ENCODE data around the gene RSRC1. TPM values are rescaled to one million over a fixed set of nuclear protein-coding genes. Genes with fewer than 3 reads are reported as not detected.
"Not testable (repeated sequence)": the region's sequence is repeated elsewhere in the genome, so short reads cannot be mapped to it uniquely, and the experiment has no call there.

The RSRC1 gene
- total RNA-seq, 1 experiment from 2014 or later: 35.8 TPM

- H3K36me3 Mint-ChIP-seq (ENCODE audit: insufficient read depth, unreplicated experiment): no peaks in the 10 kb centered on the region
- ChIA-PET CTCF (interaction anchor here (0.6 to 1.4 kb wide), 6 partner anchors 9 to 1733 kb away, joined by 3 read pairs; partner anchors contain the start of gene TIPARP), POLR2A (interaction anchor here (0.6 kb wide), 1 partner anchor 76 kb away, joined by 3 read pairs; no protein-coding TSS in a partner anchor)
- BruUV-seq (replicated peaks): no TSS peak
- no peak overlapping the region for H3K4me3 Mint-ChIP-seq (ENCODE audit: unreplicated experiment)
- no peak for DNase-seq (ENCODE audit: unreplicated experiment)
- intact Hi-C loops (cut with micrococcal nuclease): no loop called here
- H3K4me1 Mint-ChIP-seq (ENCODE audit: insufficient read depth, unreplicated experiment): no peaks in the 10 kb centered on the region
- H3K27ac Mint-ChIP-seq (ENCODE audit: low read depth, unreplicated experiment): no peak overlapping the region
- no peaks in the 10 kb centered on the region for H3K9me3 Mint-ChIP-seq (ENCODE audit: unreplicated experiment)
- no peaks in the 10 kb centered on the region for H3K27me3 Mint-ChIP-seq (ENCODE audit: insufficient read depth, unreplicated experiment)
- TF ChIP-seq CTCF (IDR thresholded peaks at IDR 0.05; ENCODE audit: unreplicated experiment): no peak
These were observed 298.1 kb downstream of the RSRC1 start for GRCh38 chr3:158407844-158408517.

- DNase-seq (ENCODE audit: unreplicated experiment); POLR2A ChIA-PET; BruUV-seq (replicated peaks): not testable (repeated sequence)
These were observed 298.6 kb downstream of the RSRC1 start for GRCh38 chr3:158408518-158408897.

GRCh38 chr3:158418035-158418434 lies 308.1 kb downstream of the RSRC1 start:
- Mint-ChIP-seq H3K4me1 (ENCODE audit: insufficient read depth, unreplicated experiment) (peaks cover 17% of the 10 kb centered on the region), H3K27me3 (ENCODE audit: insufficient read depth, unreplicated experiment) (no peaks in the 10 kb centered on the region), H3K36me3 (ENCODE audit: insufficient read depth, unreplicated experiment) (no peaks in the 10 kb centered on the region), H3K9me3 (ENCODE audit: unreplicated experiment) (peaks cover 7% of the 10 kb centered on the region), H3K27ac (ENCODE audit: low read depth, unreplicated experiment) (no peak overlapping the region), H3K4me3 (ENCODE audit: unreplicated experiment) (no peak overlapping the region)
- no peak for TF ChIP-seq CTCF (IDR thresholded peaks at IDR 0.05; ENCODE audit: unreplicated experiment)
- no TSS peak for BruUV-seq (replicated peaks)
- POLR2A ChIA-PET: no interaction called here
- DNase-seq (ENCODE audit: unreplicated experiment): no peak
- CTCF ChIA-PET: no interaction called here
- intact Hi-C loops (cut with micrococcal nuclease): no loop called here

More at GRCh38 chr3:158408518-158408897, 298.6 kb downstream of the RSRC1 start:
- H3K36me3 Mint-ChIP-seq (ENCODE audit: insufficient read depth, unreplicated experiment); intact Hi-C loops (cut with micrococcal nuclease); H3K9me3 Mint-ChIP-seq (ENCODE audit: unreplicated experiment); H3K27me3 Mint-ChIP-seq (ENCODE audit: insufficient read depth, unreplicated experiment); H3K4me1 Mint-ChIP-seq (ENCODE audit: insufficient read depth, unreplicated experiment); H3K27ac Mint-ChIP-seq (ENCODE audit: low read depth, unreplicated experiment); H3K4me3 Mint-ChIP-seq (ENCODE audit: unreplicated experiment): not testable (repeated sequence)
- CTCF ChIA-PET: interaction anchor here (0.6 to 1.4 kb wide), 6 partner anchors 8 to 1734 kb away, joined by 3 read pairs; partner anchors contain the start of gene TIPARP

- DNase-seq (ENCODE audit: unreplicated experiment): peak; percentile 28
- H3K4me1 Mint-ChIP-seq (ENCODE audit: insufficient read depth, unreplicated experiment): peaks cover 17% of the 10 kb centered on the region
- intact Hi-C loops (cut with micrococcal nuclease): no loop called here
- CTCF ChIA-PET: interaction anchor here (0.6 to 1.1 kb wide), 4 partner anchors 11 to 323 kb away, joined by 3 to 4 read pairs (median 3); no protein-coding TSS in a partner anchor
- H3K27ac Mint-ChIP-seq (ENCODE audit: low read depth, unreplicated experiment): peak overlapping the region; percentile 90
- H3K9me3 Mint-ChIP-seq (ENCODE audit: unreplicated experiment): peaks cover 7% of the 10 kb centered on the region
- H3K27me3 Mint-ChIP-seq (ENCODE audit: insufficient read depth, unreplicated experiment): no peaks in the 10 kb centered on the region
- H3K36me3 Mint-ChIP-seq (ENCODE audit: insufficient read depth, unreplicated experiment): no peaks in the 10 kb centered on the region
- POLR2A ChIA-PET: interaction anchor here (0.6 to 1.2 kb wide), 4 partner anchors 32 to 634 kb away, joined by 3 read pairs; no protein-coding TSS in a partner anchor
- no peak overlapping the region for H3K4me3 Mint-ChIP-seq (ENCODE audit: unreplicated experiment)
- TF ChIP-seq CTCF (IDR thresholded peaks at IDR 0.05; ENCODE audit: unreplicated experiment): no peak
- no TSS peak for BruUV-seq (replicated peaks)
These were observed 310.1 kb downstream of the RSRC1 start for GRCh38 chr3:158419820-158420653.
